HG03066 (cell line): ENCODE results near the gene FAM3C.

Experiments
- ATAC-seq: cut with Tn5 transposase; IDR thresholded peaks from one replicate; pipeline ENCODE4 v1.9.1; 2021; ENCODE audit warnings: low read depth; ENCODE audit not compliant: unreplicated experiment

The FAM3C gene

DNA sequence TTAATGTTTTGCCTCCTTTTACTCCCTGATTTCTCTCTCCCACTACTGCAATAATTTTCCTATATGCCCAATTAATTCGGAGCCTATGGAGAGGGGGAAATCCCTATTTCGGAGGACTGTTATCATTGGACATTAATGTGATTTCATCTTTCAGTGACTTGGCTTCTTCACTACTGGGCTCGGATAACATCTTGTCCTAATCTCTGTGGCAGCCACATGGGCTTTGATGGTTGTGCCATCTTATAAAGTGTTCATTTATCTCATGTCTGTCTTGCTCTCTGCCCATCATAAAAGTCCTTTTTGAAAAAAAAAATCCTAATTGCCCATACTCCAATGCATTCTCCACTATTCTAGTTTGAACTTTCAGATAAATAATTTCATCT lies 15.5 kb upstream of the FAM3C start:
- no peak for ATAC-seq

DNA sequence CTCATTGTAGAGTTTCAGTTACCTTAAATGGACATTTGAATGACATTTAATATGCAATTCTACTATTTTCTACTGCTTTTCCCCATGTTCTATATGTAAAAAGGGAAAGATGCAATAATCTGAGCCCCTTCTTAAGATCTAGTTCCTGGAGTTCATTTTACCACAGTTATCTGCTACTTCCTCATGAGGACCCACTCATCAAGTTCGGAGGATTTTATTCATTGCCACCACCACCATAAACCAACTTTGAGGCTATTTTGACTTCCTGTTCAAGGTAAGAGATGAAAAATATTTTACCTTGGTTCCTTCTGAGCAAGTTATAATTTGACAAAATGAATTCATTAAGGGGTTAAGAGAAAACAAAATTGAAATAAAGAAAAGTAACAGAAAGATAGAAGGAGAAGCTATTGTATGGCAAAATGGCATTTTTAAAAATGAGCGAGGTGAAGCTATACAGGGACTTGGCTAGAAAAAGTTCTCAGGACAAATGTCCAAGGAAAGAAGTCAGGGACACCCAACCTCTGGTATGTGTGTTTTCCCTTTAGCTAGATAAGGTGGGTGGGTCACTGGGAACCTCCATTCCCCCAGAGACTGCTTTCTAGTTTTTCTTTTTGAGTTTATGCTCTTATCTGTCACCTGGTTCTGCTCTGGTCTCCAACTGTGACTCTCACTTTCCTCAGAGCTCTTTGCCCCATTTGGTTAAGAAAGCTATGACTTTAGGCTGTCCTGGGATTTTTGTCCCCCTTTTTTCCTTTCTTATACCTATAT lies 14.9 kb upstream of the FAM3C start:
- no peak for ATAC-seq

DNA sequence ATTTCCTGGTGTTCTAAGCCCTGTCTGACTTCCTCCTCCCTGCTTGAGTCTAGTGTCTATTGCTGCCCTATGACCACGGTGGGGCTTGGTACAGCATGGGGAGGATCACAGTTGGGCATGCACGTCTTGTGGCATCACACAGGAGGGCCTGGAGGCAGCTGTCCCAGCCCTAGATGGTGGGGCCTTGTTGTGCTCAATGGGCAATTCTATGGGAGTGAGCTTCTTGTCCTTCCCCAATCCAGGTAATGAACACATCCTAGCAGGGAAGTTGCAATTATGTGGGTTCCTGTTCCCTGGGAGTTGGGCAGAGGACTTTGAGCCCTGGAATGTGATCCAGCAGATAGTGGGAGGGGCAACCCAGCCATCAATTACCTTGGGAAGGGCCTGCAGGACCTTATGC lies 10.8 kb upstream of the FAM3C start:
- ATAC-seq = no peak

DNA sequence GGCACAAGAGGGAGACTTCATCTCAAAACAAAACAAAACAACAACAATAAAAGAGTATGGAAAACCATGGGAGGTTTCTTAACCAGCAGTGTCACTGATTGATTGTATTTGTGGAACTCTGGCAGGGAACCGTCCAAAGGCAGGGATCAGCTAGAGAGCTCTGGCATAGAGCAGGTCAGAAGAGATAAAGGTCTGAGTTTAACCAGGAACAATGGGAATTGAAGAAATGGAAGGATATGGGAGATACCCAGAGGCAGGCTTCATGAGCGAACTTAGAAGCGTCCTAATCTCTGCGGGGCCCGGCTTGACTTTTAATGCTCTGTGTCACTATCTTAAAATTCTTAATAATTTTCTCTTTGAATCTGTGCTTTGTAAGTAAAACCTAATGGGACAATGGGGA lies 10.4 kb upstream of the FAM3C start:
- no peak for ATAC-seq

DNA sequence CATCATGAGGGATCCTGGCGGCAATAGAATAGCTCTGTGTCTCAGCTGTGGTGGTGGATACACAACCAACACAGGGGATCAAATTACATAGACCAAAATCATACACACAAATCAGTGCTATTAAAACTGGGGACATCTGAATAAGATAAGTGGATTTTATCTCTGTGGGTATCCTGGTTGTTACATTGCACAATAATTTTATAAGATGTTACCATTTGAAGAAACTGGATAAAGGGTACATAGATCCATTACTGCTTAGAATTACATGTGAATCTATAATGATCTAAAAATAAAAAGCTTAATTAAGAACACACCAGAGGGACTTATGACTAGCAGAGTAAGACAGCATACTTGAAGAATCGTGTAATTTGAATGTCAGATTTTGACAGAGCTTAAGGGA lies 8.2 kb upstream of the FAM3C start:
- no peak for ATAC-seq

DNA sequence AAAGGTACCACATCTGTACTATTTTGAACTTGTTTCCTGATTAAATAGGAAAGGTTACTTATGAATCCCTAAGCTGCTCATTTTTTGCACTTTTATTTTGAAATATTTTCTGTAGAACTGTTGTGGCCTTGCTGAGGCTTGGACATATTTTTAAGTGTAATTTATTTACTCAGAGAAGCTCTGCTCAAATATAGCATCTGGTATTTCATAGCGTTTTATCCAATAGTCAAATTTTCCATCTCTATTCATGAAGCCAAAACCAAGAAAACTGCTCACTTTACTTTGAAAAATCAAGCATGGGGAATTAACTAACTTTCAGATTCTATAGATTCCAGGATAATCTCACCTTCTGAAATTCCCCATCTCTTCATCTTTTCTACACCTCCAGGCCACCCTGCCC lies 6.6 kb upstream of the FAM3C start:
- ATAC-seq = no peak

DNA sequence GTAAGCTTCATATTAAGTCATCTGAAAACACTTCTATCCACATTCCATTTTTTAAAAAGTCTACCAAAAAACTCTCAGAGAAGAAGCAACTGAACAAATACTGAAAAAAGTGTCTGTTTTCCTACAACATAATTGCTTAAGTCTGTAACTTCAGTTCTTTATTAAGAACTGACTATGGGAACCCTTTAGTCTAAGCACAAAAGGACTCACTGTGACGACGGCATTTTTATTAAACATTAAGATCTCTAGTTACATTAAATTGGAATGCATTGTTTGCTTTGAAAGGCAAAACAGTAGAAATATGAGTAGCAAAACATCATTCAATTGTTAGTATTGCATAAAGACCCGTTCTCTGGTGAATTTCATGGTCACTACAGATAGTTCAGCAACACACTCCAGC lies 5.8 kb upstream of the FAM3C start:
- ATAC-seq = no peak

DNA sequence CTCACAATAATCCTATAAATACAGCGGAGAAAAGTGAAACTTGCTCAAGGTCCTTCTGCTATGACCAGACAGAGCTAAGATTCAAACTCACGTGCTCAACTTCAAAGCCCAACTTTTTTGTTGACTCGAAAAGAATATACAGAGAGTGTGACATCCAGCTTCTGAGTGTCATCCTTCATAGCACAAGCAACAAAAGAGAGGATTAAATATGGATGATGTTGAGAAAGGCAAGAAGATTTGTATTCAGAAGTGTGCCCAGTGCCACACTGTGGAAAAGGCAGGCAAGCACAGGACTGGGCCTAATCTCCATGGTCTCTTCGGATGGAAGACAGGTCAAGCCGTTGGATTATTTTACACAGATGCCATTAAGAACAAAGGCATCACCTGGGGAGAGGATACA lies 2.1 kb upstream of the FAM3C start:
- ATAC-seq = no peak

DNA sequence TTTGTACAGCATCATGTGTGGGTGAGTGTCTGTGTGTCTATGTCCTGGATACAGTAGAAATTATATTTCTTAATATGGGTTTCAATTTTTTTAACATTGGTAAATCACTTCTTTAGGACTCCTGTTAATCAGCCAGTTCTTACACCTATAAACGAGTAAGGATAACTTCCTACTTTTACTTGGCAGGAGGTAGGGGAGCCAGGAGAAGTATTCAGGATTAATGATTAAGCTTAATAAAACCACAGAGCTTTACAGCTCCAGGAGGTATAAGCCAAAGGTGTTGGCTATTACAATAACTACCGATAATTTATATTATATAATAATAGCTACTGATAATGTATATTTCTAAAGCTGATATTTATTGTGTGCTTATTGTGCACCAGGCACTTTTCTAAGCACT lies 1.7 kb upstream of the FAM3C start:
- no peak for ATAC-seq

DNA sequence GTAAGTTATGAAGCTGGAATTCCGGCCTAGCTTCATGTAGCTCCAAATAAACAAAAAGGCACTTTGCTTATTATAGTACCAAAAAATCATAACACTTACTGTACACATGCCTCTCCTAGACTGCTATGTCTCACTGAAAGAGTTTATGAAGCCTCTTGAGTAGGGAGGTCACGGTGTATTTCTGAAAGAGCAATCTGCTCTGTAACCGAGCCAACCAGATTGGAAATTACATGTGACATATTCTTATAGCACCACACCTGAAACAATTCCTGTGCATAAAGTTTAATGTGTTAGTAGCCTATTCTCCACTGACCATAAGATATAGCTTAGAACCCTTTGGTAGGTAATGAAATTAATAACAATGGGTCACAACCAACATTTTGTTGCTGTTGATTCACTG lies 1.3 kb upstream of the FAM3C start:
- ATAC-seq = no peak

DNA sequence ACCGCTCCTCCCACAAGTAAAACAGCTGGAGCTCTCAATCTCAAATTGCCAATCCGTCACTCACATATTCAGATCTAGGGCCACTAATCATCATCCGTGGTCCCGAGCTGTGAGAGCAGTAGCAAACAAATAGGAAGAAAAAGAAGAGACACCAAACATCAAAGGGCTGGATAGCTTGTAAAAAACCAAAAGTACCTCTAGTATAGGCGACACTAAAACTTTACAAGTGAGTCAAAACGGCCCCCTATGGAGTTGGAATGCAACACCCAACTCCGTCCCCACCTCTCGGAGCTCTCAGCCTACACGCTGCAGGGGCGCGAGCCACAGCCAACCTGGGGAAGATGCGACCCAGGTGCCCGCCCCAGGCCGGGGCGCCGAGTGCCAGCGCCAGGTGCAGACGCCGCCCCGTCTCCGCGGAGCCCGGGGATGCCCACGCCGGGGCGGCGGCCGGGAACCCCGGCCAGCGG lies 581 bp downstream of the FAM3C start:
- ATAC-seq = peak; percentile 30

DNA sequence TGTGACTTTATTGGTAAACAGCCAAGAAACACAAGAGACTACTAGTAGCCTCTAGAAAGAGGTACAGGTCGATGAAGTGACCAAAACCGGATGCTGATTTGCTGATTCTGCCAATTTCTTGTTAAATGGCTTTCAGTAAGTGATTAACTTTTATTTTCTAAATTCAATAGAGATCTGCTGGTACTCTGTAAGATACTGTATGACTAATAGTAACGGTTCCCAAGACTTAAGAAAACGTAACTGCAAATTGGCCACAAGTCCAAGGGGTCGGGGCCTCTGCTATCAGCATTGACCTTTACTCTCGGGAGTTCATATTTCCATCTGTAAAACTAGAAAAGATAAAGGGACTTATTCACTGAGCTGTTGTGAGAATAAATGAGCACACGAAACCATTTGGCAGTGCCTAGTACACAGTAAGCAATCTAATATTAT lies 1.4 kb downstream of the FAM3C start:
- peak; percentile 25 for ATAC-seq

DNA sequence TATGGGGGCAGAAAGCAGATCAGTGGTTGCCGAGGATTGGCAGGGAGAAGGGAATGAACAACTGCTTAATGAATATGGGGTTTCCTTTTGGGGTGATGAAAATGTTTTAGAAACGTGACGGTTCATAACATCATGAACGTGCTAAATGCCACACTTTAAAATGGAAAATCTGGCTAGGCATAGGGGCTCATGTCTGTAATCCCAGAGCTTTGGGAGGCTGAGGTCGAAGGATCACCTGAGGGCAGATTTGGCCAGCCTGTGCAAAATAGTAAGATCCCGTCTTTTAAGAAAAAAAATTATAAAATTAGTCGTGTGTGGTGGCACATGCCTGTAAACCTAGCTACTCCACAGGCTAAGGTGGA lies 3.1 kb downstream of the FAM3C start:
- no peak for ATAC-seq

DNA sequence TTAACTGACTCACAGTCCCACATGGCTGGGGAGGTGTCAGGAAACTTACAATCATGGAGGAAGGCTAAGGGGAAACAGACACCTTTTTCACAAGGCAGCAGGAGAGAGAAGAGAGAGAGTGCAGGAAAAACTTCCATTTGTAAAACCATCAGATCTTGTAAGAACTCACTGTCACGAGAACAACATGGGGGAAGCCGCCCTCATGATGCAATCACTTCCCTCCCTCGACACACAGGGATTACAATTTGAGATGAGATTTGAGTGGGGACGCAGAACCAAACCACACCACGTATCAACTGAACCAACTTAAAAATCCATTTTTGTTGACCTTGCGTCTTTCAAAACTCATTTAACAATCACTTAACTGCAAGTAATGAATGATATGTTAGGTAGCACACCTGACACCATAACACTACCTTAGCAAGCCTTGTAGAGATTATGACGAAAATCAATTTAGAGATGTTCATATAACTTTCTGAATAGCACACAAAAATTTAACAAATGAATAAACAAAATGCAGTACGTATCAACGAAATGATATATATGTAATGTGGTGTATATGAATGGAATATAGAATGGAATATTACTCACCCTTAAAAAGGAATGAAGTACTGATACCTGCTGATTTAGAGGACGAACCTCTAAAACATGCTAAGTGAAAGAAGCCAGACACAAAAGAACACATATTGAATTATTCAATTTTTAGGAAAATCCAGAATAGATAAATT lies 3.7 kb downstream of the FAM3C start:
- no peak for ATAC-seq

DNA sequence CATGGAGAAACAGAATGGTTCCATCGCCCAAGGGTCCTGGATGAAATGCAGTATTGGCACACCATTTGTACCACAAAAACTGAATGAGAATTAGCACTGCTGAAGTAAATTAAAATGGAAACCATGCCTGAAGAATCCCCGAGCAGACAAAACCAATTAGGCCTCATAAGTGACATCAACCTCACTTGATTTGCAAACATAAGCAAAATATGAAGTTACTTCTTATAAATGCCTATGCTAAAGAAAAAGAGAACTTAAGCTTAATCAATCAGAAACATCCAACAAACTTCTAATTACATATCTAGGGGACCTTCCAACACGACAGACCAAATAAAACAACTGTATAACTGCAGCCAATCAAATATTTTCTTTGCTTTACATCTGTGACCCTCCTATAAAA lies 4.4 kb downstream of the FAM3C start:
- no peak for ATAC-seq

DNA sequence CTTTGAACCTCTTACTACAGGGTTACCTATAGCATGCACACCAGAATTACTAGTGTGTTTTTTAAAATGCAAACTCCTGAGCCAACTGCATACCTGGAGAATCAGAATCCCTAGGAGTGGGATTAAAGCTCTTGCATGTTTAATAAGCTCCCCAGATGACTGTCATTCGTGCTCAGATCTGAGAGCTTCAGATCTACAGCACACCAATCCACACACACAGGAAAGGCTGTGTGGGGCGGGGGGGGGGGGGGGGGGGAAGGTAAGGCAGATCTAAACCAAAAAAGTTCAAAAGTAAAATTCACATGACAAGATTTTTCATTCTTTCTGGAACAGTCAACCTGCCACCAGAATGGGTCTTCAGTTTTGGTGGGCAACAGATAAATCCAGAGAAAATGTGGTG lies 5.5 kb downstream of the FAM3C start:
- ATAC-seq = no peak

DNA sequence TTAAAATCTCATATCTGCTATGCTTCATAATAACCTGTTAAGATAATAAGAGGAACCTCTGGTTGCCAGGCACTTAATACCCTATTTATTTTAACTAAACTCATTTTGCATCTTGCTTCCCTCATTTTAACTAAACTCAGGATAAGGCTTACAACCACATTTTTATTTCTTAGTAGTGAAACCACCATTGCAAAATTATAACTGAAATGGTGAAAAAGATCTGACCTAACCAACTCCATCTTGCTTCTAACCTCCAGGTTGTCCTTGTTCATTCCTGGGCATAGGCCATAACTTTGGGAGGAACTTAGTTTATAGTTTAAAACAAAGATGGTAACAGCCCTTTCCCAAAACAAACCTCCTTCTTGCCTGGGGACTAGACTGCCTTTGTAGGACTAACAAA lies 6.0 kb downstream of the FAM3C start:
- no peak for ATAC-seq

DNA sequence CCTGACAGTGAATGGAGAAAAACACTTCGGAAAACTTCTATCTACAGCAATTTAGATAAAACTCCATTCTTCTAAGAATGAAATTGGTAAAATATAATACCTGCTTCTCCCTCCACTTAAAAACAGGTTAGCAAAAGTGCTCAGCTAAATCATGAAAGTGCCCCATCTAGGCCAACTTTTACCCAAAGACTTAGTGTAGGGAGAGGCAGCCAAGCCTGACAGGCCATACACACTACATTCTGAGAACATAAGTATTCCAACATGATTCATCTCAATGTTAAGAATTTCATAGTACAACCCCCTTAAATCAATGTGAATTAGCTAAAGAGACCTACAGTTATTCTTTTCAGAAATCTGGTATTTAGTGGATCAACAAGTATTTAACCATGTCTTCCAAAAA lies 7.2 kb downstream of the FAM3C start:
- no peak for ATAC-seq

DNA sequence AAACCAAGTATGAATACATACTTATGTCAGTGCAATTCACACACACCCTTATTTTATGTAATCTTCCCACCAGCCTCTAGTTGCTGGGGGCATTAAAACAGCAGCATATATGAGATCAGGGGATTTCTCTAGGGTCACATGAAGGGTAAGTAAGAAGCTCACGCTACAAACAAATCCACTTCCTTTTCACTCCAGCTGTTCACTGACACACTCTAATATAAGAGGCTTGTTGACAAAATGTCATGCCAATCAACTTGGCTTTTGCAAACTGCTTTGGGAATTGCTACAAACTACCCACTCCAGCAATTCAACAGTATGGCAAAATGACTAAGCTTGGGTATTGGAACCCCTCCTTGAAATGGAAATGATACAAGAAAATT lies 10.3 kb downstream of the FAM3C start:
- ATAC-seq = peak; percentile 92

DNA sequence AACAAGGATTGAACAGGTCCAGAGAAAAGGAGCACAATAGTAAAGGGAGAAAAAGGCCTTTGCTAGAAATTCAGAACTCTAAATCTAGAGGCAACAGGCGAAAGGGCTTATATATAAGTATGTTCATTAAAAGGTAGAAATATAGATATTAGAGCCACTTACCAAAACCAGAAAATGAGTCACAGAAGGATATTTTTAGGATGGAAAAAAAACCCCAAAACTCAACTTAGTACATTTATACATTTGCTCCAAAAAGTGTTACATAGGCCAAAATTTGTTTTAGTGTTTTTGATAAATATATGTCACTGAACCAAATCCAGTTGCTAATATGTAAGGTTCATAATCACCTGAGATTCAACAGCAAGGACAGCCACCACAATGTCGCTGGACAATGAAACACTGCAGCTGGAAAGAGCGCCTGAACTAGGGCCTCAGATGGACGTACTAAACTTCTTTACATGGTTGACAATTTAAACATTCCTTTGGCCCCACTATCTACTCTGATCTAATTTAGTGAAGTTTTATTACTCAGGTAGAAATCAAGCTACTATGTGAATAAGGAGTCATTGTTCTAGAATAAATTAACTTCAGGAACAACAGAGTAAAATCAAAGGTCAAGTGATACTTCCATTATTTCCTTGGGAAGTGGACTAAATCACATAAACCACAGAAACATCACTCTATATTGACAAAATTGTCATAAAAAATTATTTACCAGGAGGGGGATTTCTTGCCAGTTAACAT lies 10.9 kb downstream of the FAM3C start:
- no peak for ATAC-seq

DNA sequence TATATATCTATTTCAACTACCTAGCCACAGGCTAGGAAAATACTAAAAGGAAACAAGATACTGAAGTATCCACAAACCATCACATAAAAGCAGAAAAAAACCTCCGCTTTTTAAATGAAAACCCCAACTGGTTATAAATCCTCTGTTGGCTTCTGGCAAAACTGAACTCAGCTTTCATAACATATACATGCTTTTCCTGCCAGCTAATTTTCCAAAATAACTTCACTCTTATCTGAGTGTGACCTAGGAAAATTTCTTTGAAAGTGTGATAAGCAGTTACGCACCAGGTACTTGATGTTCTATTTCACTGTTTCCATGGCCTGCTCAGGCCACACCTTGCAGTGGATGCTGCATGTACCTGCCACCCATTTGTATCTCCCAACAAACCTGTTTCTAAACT lies 11.8 kb downstream of the FAM3C start:
- ATAC-seq = no peak
